Measurements from ENCODE around the gene EYA4.
"Not testable (repeated sequence)": the region's sequence is repeated elsewhere in the genome, so short reads cannot be mapped to it uniquely, and the experiment has no call there.

- not testable (repeated sequence) for TF ChIP-seq CTCF (IDR thresholded peaks at IDR 0.05 in 8 of 11, conservative IDR thresholded peaks at IDR 0.05 in 3 of 11); POLR2AphosphoS5 (IDR thresholded peaks at IDR 0.05)
Measured at GRCh38 chr6:133554121-133554520, 313.0 kb downstream of the EYA4 start.
